ENCODE measurements around the gene HMGB3.

DNA sequence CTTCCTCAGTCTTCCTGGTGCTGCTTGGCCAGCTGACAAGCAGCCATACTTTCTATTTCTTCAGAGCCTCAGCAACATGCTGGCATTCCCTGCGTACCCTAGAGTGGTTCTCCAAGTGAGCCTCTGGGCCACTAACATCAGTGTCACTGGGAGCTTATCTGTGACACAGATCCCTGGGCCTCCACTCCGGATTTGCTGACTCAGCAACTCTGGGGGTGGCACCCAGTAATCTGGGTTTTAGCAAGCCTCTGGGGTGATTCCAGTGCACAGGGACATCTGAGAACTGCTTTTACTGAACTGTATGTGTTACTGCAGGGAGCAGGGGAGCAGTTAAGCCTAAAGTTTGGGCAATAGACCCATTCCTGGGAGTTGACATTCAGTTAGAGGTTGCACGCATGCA is 28.2 kb upstream of the HMGB3 start:
- TF ChIP-seq, protein P1, sequence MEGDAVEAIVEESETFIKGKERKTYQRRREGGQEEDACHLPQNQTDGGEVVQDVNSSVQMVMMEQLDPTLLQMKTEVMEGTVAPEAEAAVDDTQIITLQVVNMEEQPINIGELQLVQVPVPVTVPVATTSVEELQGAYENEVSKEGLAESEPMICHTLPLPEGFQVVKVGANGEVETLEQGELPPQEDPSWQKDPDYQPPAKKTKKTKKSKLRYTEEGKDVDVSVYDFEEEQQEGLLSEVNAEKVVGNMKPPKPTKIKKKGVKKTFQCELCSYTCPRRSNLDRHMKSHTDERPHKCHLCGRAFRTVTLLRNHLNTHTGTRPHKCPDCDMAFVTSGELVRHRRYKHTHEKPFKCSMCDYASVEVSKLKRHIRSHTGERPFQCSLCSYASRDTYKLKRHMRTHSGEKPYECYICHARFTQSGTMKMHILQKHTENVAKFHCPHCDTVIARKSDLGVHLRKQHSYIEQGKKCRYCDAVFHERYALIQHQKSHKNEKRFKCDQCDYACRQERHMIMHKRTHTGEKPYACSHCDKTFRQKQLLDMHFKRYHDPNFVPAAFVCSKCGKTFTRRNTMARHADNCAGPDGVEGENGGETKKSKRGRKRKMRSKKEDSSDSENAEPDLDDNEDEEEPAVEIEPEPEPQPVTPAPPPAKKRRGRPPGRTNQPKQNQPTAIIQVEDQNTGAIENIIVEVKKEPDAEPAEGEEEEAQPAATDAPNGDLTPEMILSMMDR (IDR thresholded peaks at IDR 0.05): no peak
- no peak for TF ChIP-seq POLR2A (IDR thresholded peaks at IDR 0.05)
